Activated CD4-positive, alpha-beta T cell treated with anti-CD3 and anti-CD28 coated beads, Interleukin-2, amount 50 U/mL, for 1 hour (primary cell): ENCODE measurements around the gene SCO2.
A peak's percentile ranks its signal among the peaks of the same experiment; 100 is the strongest.
"Not testable (repeated sequence)": the region's sequence is repeated elsewhere in the genome, so short reads cannot be mapped to it uniquely, and the experiment has no call there.

Source experiments
- DNase-seq: peaks from one replicate; pipeline ENCODE4 v3.0.0-alpha.2; 2020

Gene SCO2

DNA sequence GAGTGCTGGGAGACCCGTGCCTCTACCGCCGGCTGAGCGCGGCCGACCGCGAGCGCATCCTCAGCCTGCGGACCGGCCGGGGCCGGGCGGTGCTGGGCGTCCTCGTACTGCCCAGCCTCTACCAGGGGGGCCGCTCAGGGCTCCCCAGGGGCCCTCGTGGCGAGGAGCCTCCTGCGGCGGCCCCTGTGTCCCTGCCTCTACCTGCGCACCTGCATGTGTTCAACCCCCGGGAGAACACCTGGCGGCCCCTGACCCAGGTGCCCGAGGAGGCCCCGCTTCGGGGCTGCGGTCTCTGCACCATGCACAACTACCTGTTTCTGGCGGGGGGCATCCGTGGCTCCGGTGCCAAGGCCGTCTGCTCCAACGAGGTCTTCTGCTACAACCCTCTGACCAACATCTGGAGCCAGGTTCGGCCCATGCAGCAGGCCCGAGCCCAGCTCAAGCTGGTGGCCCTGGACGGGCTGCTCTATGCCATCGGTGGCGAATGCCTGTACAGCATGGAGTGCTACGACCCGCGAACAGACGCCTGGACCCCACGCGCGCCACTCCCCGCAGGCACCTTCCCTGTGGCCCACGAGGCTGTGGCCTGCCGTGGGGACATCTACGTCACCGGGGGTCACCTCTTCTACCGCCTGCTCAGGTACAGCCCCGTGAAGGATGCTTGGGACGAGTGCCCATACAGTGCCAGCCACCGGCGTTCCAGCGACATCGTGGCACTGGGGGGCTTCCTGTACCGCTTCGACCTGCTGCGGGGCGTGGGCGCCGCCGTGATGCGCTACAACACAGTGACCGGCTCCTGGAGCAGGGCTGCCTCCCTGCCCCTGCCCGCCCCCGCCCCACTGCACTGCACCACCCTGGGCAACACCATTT is 23.8 kb upstream of the SCO2 start:
- DNase-seq, result no peak

DNA sequence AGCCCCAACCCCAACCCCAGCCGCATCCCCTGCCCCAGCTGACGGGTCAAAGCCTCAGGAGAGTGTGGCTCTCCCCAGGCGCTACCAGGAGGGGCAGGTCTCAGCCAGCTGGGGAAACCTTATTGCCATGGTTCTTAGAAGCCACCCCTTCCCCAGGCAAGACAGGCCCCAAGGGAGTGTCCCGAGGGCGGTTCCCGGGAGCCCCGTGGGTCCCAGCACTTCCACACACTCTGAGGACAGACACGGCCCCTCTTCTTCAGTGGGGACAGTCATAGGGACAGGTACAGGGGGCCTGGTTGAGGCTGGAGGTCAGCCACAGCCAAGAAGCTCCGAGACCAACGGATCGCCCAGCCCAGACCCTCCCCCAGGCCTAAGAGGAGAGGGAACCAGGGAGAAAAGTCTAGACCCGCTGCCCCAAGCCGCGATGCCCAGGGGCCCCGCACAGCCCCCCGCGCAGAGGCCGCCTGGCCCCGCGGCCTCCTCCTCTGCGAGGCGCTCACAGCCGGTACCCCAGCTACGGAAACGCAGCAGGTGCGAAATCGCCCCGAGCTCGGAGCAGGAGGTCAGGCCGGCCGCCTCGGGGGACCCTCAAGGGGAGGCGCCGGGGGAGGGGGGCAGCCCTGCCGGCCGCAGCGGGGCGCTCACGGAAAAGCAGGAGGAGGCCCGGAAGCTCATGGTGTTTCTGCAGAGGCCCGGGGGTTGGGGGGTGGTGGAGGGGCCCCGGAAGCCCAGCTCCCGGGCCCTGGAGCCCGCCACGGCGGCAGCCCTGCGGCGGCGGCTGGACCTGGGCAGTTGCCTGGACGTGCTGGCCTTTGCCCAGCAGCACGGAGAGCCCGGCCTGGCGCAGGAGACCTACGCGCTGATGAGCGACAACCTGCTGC is 22.9 kb upstream of the SCO2 start:
- peak; percentile 54 for DNase-seq

DNA sequence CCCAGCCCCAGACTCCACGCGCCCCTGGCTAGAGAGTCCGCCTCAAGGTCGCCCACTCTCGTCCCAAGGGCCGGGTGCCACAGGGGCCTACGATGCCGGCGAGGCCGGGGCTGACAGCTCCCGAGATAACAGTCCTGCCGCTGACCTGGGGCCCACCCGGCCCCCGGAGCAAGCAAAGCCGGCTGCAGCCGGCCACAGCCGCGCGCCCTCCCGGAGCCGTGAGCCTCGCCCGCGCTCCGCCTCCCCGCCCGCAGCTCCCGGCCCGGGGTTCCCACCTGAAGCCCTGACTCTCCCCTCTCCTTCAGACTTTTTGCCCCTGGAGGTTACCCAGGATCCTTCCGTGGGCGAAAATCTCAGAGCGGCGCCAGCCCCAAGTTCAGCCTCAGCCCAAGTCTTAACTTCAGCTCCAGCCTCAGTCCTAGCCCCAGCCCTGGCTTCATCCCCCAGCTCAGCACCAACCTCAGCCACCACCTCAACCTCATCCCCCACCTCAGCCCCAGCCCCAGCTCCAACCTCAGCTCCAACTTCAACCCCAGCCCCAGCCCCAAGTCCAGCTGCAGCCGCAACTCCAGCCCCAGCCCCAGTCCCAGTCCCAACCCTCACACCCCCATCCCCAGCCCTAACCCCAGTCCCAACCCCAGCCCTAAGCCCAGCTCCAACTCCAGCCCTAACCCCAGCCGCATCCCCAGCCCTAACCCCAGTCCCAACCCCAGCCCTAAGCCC is 22.0 kb upstream of the SCO2 start:
- DNase-seq, result no peak

DNA sequence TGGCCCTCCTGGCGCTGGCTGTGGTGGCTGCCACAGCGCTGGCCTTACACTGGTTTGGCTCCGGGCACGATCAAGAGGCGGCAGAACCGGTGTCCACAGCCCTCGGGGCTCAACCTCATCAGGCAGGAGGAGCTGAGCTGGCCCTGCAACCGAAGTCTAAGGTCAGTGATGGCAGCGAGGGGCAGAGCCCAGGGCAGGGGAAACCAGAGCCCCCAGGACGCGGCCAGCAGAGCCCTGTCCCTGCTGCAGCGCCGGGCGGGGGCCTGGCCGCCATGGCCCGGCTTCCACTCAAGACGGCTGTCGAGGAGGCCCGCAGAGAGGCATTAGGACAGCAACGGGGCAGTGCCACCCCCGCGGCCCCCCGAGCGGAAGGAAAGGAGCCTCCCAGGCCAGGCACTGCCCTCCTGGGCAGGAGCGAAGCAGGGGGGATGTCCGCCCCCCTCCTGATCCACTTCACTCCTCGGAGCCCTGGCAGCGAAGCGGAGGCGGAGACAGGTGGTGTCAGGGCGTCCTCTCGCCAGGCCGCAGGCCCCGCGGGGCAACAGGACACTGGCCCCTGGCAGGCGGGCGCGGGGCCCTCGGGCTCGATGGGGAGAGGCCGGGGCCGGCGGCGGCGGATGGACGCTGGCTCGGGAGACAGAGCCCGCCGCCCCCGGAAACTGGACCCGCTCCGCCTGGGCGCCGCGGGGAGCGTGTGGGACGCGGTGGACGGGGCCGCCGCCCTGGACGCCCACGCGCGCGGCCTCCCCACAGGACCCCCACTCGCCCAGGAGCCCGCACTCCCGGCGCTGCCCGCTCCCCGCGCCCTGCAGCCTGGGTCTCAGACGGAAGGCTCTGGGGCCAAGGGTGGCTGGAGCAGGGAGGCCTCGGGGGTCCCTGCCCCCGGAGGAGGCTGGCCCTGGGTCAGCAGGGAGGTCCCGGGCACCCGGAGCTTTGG is 21.2 kb upstream of the SCO2 start:
- DNase-seq, result no peak

DNA sequence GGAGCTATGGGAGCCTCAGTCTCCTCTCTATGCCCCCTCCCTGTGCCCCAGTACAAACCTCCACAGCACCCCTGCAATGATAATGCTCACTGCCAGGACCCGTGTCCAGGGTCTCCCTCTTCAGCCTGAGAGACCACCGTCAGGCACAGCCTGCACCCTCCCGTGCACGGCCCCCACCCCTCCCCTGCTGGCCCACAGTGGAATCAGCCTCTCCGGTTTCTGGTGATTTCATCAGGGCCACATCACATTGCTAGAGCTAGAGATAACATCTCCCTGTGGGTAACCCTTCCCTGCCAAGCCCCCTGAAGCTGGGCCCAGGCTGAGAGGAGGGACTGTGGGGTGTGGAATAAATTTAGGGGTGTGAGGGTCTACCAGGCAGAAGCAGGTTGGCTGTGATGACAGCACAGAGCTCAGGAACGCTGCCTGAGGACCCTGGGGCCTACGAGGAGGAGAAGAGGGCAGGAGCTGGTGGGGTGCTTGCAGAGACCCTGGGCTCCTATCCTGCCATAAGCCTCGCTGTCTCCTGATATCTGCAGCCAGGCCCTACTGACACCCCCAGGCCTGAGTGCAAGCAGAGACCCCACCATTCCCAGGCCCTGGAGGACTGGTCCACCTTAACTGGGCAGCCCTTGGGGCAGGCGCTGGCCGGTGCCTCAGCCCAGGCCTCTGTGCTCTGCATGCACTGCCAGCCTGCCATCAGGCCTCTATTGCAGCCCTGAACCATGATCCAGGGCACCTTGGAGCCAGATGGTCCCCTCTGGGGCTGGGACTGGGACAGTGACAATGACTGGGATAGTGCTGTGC is 20.3 kb upstream of the SCO2 start, which contains the start of gene KLHDC7B:
TSS of gene KLHDC7B (plus strand) at position 378 of the 804 bp plus-strand sequence. CDS start at position 723, 345 bp downstream.
- no peak for DNase-seq

- DNase-seq, result no peak
Observed at GRCh38 chr22:50544746-50545253, 19.4 kb upstream of the SCO2 start.

GRCh38 chr22:50544078-50544745 is 18.8 kb upstream of the SCO2 start:
- DNase-seq, result peak; percentile 82

GRCh38 chr22:50542416-50542927 is 17.1 kb upstream of the SCO2 start:
- DNase-seq, result no peak

GRCh38 chr22:50541667-50542026 is 16.2 kb upstream of the SCO2 start:
- DNase-seq, result not testable (repeated sequence)

GRCh38 chr22:50540381-50540780 is 15.0 kb upstream of the SCO2 start:
- no peak for DNase-seq

- no peak for DNase-seq
Observed at GRCh38 chr22:50537765-50538164, 12.4 kb upstream of the SCO2 start.

DNA sequence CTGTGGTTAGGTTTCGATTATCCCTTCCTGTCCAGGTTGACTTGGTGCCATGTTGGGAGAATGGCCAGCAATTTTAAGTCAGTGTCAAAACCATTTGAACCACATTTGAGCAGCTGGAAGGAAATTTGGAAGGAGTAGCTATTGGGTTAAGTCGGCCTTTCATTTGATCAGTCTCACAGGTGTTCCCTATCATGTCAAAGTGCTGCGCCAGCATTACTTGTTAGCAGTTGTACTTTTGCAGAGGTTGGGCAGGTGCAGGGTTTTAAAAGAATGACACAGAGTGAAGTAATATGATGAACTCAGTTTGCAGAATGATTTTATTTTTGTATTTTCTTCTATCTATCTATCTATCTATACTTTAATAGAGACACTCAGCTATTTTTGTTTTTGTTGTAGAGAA is 10.8 kb upstream of the SCO2 start:
- no peak for DNase-seq

GRCh38 chr22:50535113-50535512 is 9.7 kb upstream of the SCO2 start:
- no peak for DNase-seq

- DNase-seq, result not testable (repeated sequence)
Observed at GRCh38 chr22:50533856-50534711, 8.7 kb upstream of the SCO2 start.

- no peak for DNase-seq
Observed at GRCh38 chr22:50532824-50533796, 7.7 kb upstream of the SCO2 start.

DNA sequence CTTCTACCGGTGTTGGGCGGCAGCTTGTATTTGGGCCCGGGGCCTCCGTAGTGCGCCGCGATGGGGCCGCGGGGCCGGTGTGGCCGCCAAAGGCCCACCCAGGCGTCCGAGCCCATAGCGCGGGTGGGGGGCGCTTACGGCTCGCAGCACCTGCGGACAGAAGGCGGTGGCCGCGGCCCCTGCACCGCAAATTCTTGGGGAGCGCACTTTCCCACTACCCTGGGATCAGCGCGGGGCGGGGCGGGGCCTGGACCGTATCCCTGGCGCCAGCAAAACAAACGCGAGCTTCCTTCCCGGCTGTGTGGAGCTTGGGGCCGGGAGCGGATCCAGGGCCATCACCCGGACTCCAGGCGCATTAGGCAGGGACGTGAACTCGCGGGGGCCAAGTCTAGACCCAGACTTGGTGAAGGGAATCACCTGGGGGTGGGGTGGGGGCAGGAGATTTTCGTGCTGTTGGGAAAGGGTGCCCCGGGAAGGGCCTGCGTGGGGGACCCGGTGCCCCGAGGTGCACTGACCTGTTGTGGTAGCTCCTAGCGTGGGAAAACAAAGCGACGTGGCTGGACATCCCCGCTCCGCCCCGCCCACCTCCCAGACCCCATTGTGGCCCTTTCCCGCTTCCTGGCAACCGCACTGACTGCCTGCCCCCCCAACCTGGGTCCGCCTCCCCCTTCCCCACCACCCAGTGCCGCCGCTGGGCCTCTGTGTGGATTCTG is 6.7 kb upstream of the SCO2 start:
- no peak for DNase-seq

DNA sequence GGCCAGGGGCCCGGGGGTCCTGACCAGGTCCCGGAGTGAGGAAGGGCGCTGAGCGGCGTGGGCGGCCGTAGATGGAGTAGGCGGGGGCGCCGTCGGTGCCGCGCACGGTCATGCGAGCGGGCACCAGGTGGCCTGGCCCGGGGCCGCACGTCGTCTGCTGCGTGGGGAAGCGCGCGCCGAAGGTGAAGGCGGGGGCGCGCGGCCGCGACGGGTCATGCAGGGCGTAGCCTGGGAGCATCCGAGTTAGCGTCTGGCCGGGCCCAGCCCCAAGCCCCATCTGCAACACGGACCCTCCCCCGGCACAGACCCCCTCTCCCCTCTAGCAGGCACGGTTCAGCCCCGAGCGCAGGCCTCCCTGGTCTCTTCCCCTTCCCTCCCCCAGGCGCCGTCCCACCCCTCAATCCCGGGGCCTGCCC is 6.2 kb upstream of the SCO2 start:
- peak; percentile 61 for DNase-seq
